GM18526 (cell line): ENCODE results near the gene KRABD2.

Experiments used
- POLR2A ChIP-seq: IDR thresholded peaks from 3 replicates; pipeline ENCODE4 v1.6.1; 2011; ENCODE audit not compliant: insufficient read length; ENCODE audit errors: extremely low read depth

The KRABD2 gene

GRCh38 chr17:8402921-8403536 is 26.5 kb upstream of the KRABD2 start:
- TF ChIP-seq POLR2A, result no peak

- no peak for TF ChIP-seq POLR2A
Observed at GRCh38 chr17:8401107-8401506, 24.6 kb upstream of the KRABD2 start.

GRCh38 chr17:8398980-8399379 is 22.5 kb upstream of the KRABD2 start:
- TF ChIP-seq POLR2A, result no peak

GRCh38 chr17:8397636-8398035 is 21.1 kb upstream of the KRABD2 start, which contains the start of gene RNF222:
Gene RNF222 (minus strand): TSS chr17:8397827. CDS start chr17:8393461, 4,366 bp downstream.
- no peak for TF ChIP-seq POLR2A

GRCh38 chr17:8393470-8394231 is 17.1 kb upstream of the KRABD2 start:
- TF ChIP-seq POLR2A, result no peak

GRCh38 chr17:8392674-8393469 is 16.4 kb upstream of the KRABD2 start:
- no peak for TF ChIP-seq POLR2A

- TF ChIP-seq POLR2A, result no peak
Observed at GRCh38 chr17:8392274-8392673, 15.8 kb upstream of the KRABD2 start.

- TF ChIP-seq POLR2A, result no peak
Observed at GRCh38 chr17:8391711-8392110, 15.2 kb upstream of the KRABD2 start.

- no peak for TF ChIP-seq POLR2A
Observed at GRCh38 chr17:8387914-8388651, 11.6 kb upstream of the KRABD2 start.

GRCh38 chr17:8386841-8387240 is 10.3 kb upstream of the KRABD2 start:
- TF ChIP-seq POLR2A, result no peak

GRCh38 chr17:8384801-8385378 is 8.4 kb upstream of the KRABD2 start:
- TF ChIP-seq POLR2A, result no peak

GRCh38 chr17:8383143-8383822 is 6.8 kb upstream of the KRABD2 start, which contains the start of gene RPL26:
Gene RPL26 (minus strand): TSS chr17:8383193. CDS start chr17:8382310, 883 bp downstream.
- TF ChIP-seq POLR2A, result peak; percentile 98

- no peak for TF ChIP-seq POLR2A
Observed at GRCh38 chr17:8382880-8383142, 6.3 kb upstream of the KRABD2 start.
